D721Med (cell line): ENCODE measurements around the gene MALRD1.

Source experiments
- DNase-seq: peaks from one replicate; pipeline ENCODE4 v3.0.0; 2011; ENCODE audit warnings: low spot score; ENCODE audit not compliant: insufficient read length
- FAIRE-seq: peaks from 2 replicates; lab custom pipeline; 2011; peaks lifted over from hg19 to GRCh38; lab: Jason Lieb, UNC
- TF ChIP-seq, protein P1 (sequence below): IDR thresholded peaks from 2 replicates; pipeline ENCODE4 v1.5.1; 2012; ENCODE audit warnings: mild to moderate bottlenecking, control low read depth; ENCODE audit not compliant: insufficient read depth; ENCODE audit errors: missing control alignments

Gene MALRD1

DNA sequence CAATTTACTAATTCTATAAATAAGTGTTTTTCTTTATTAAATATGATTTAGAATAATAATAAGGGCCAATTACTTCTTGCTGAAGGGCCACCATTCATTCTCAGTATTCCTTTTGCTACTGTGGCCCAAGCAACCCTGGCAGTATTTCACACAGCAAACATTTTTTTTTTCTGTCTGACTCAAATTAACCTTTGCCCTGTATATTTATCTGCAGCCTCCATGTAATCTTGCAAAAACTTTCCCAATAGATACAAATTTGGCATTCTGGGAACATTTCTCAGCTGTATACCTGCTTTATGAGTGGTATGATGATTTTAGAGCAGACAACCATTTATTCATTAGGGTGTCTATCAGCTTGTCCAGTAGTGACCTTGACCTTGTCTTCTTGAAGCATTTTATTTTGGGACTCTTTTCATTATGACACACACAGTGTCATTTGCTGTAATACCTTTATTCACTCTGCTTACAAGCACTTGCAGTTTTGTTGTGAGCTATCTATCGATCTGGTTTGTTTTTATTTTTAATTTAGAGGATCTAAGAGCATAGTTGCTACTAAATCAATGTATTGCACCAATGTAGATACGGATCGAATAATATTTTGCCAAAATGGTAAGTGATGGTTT, 607.9 kb downstream of the MALRD1 start:
- TF ChIP-seq, protein P1, sequence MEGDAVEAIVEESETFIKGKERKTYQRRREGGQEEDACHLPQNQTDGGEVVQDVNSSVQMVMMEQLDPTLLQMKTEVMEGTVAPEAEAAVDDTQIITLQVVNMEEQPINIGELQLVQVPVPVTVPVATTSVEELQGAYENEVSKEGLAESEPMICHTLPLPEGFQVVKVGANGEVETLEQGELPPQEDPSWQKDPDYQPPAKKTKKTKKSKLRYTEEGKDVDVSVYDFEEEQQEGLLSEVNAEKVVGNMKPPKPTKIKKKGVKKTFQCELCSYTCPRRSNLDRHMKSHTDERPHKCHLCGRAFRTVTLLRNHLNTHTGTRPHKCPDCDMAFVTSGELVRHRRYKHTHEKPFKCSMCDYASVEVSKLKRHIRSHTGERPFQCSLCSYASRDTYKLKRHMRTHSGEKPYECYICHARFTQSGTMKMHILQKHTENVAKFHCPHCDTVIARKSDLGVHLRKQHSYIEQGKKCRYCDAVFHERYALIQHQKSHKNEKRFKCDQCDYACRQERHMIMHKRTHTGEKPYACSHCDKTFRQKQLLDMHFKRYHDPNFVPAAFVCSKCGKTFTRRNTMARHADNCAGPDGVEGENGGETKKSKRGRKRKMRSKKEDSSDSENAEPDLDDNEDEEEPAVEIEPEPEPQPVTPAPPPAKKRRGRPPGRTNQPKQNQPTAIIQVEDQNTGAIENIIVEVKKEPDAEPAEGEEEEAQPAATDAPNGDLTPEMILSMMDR = no peak
- no peak for FAIRE-seq
- DNase-seq = no peak

DNA sequence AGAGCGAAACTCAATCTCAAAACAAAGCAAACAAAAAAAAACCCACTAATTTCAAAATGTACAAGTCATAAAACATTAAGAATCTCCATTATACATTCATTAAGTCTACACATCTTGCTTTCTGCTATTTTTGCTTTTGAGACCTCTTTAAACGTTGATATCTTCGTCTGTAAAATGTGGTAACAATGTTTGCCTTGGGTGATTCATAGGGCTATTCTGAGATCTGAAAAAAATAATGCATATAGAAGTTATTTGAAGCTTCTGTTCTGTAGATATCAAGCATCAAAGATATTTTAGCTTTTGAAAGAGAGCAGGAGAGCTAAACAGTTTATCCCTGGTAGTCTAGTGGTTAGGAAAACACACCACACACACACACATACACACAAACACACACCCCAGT, 609.5 kb downstream of the MALRD1 start:
- FAIRE-seq (no peak), DNase-seq (no peak)
- TF ChIP-seq, protein P1 = no peak

DNA sequence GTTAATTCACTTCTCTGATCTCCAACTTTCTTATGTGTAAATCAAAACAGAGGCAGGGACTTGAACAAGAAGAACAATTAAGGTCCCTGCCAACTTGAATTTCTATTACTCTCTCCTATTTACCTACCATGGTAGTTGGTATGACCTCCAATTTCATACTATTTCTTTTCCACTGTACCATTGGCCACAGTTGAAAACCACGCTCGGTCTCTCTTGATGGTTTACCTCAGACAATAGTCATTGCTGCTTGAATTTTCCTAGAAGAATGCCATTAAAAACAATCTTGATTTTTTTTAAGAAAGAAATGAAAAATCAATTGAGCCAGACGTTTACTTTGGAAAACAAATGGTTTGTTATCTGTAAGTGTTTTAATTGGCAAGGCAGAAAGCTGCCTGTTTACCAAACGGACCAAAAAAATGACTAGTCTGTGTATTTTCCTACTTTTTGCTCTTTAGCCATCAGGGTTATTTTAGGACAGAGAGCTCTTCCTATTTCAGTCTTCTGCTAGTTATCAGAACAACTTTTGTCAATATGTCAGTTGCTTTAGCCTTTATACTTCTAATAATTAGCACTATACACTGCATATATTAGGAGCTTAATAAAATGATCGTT, 610.1 kb downstream of the MALRD1 start:
- no peak for FAIRE-seq
- DNase-seq = no peak
- TF ChIP-seq, protein P1 = no peak

DNA sequence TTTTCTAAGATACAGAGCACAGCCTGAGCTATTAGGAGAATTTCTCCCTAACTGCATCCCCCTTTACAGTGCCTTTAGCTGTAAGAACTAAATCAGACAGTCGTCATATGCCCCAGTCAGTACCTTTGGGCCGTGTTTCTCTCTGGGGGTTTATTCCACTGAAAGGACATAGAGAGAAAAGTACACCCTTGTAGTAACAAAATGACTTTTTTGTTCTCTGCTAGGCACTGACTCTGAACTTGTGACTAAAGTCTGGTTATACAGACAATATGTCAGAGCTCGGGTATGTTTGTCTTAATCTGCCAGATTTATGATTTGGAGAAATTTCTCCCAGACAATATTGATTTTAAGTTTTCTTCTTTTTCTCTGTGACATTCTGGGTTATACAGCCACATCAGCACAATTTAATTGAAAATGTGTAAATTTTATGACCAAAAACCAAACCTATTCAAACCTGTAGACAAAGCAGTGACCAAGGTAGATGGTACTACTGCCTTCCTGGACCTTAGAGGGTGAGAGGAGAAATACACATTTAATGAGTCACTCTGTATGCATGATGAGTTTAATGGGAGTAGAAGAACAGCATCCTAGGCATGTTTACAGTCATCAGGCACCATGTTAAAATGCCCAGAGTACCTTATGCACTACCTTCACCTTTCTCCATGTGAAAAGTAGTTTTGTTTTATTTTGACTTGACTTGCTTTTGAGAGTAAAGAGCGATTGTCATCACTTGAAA, 611.5 kb downstream of the MALRD1 start:
- FAIRE-seq = no peak
- TF ChIP-seq, protein P1 = no peak

DNA sequence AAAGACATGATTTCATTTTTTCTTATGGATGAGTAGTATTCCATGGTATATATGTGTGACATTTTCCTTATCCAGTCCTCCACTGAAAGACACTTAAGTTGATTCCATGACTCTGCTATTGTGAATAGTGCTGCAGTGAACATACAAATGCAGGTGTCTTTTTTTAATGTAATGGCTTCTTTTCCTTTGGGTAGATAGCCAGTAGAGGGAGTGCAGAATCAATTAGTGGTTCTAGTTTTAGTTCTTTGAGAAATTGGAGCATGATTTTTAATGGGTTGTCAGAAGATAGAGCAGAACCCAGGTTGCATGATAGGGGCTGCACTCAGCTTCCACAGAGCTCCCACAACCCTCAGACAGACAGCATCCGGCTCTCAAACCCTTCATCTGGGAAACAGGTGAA, 614.7 kb downstream of the MALRD1 start:
- FAIRE-seq (no peak), DNase-seq (no peak)
- TF ChIP-seq, protein P1 = no peak

More for the DNA sequence above, 611.5 kb downstream of the MALRD1 start:
- DNase-seq = no peak

DNA sequence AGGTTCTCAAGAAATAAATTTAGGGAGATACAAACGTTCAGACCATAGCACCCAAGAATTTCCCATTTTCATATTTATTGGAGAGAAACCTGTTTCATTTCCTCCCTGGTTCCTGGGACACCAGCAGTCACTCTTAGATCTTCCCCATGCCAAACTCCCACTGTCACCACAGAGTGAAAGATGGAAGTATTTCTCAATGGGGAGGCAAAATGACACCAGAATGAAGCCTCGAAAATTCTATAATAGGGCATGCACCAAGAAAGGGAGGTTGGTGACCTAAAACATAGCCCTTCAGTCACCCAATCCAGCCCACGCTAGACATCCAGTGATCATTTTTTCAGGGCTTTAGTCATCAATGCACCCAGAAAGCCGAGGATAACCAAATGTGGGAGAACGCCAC, 619.5 kb downstream of the MALRD1 start:
- no peak for DNase-seq
- no peak for FAIRE-seq
- TF ChIP-seq, protein P1 = no peak
